ENCODE measurements around the gene TGFA. TPM values are rescaled to one million over a fixed set of nuclear protein-coding genes. Genes with fewer than 3 reads are reported as not detected.
"Not testable (repeated sequence)": the region's sequence is repeated elsewhere in the genome, so short reads cannot be mapped to it uniquely, and the experiment has no call there.

TGFA gene
- total RNA-seq, 1 experiment from 2014 or later, result 7.8 TPM

- peak in 1 of 2 experiments; percentile 8 for DNase-seq
- Histone ChIP-seq H3K4me3 (no peak overlapping the region), H3K27me3 (no peaks in the 10 kb centered on the region), H3K36me3 (no peaks in the 10 kb centered on the region), H3K9me3 (replicated peaks) (no peaks in the 10 kb centered on the region), H3K27ac (no peak overlapping the region), H3K4me1 (no peaks in the 10 kb centered on the region)
Measured at GRCh38 chr2:70477441-70477844, 76.2 kb downstream of the TGFA start.

- Histone ChIP-seq H3K4me3 (no peak overlapping the region), H3K36me3 (no peaks in the 10 kb centered on the region), H3K27ac (no peak overlapping the region), H3K4me1 (no peaks in the 10 kb centered on the region), H3K9me3 (replicated peaks) (no peaks in the 10 kb centered on the region), H3K27me3 (no peaks in the 10 kb centered on the region)
- no peak for DNase-seq
Measured at GRCh38 chr2:70475266-70475665, 78.4 kb downstream of the TGFA start.

- Histone ChIP-seq H3K27ac (no peak overlapping the region), H3K4me3 (no peak overlapping the region), H3K4me1 (no peaks in the 10 kb centered on the region), H3K36me3 (no peaks in the 10 kb centered on the region), H3K27me3 (no peaks in the 10 kb centered on the region), H3K9me3 (replicated peaks) (no peaks in the 10 kb centered on the region)
- no peak for DNase-seq
Measured at GRCh38 chr2:70474256-70474848, 79.3 kb downstream of the TGFA start.

- Histone ChIP-seq H3K36me3 (no peaks in the 10 kb centered on the region), H3K27me3 (no peaks in the 10 kb centered on the region), H3K4me3 (no peak overlapping the region), H3K27ac (no peak overlapping the region), H3K9me3 (replicated peaks) (no peaks in the 10 kb centered on the region), H3K4me1 (no peaks in the 10 kb centered on the region)
- no peak for DNase-seq
Measured at GRCh38 chr2:70473101-70473722, 80.4 kb downstream of the TGFA start.

GRCh38 chr2:70472221-70472890, 81.3 kb downstream of the TGFA start:
- Histone ChIP-seq H3K4me3 (no peak overlapping the region), H3K27ac (no peak overlapping the region), H3K27me3 (no peaks in the 10 kb centered on the region), H3K36me3 (no peaks in the 10 kb centered on the region), H3K9me3 (replicated peaks) (no peaks in the 10 kb centered on the region), H3K4me1 (no peaks in the 10 kb centered on the region)
- DNase-seq, result no peak

- Histone ChIP-seq H3K4me3 (no peak overlapping the region), H3K4me1 (no peaks in the 10 kb centered on the region), H3K27me3 (no peaks in the 10 kb centered on the region), H3K27ac (no peak overlapping the region), H3K9me3 (replicated peaks) (no peaks in the 10 kb centered on the region), H3K36me3 (no peaks in the 10 kb centered on the region)
- DNase-seq, result no peak
Measured at GRCh38 chr2:70471129-70471528, 82.5 kb downstream of the TGFA start.

- Histone ChIP-seq H3K4me3 (no peak overlapping the region), H3K27ac (no peak overlapping the region), H3K9me3 (replicated peaks) (no peaks in the 10 kb centered on the region), H3K36me3 (no peaks in the 10 kb centered on the region), H3K4me1 (no peaks in the 10 kb centered on the region), H3K27me3 (no peaks in the 10 kb centered on the region)
- DNase-seq, result no peak
Measured at GRCh38 chr2:70469961-70470360, 83.7 kb downstream of the TGFA start.

GRCh38 chr2:70469435-70469834, 84.2 kb downstream of the TGFA start:
- no peak overlapping the region for H3K27ac ChIP-seq
- H3K9me3 ChIP-seq (replicated peaks), result no peaks in the 10 kb centered on the region
- H3K27me3 ChIP-seq, result no peaks in the 10 kb centered on the region
- H3K4me1 ChIP-seq, result no peaks in the 10 kb centered on the region
- H3K4me3 ChIP-seq, result no peak overlapping the region
- no peak for DNase-seq
- H3K36me3 ChIP-seq, result no peaks in the 10 kb centered on the region

GRCh38 chr2:70468878-70469277, 84.7 kb downstream of the TGFA start:
- H3K27me3 ChIP-seq, result no peaks in the 10 kb centered on the region
- no peak overlapping the region for H3K4me3 ChIP-seq
- H3K9me3 ChIP-seq (replicated peaks), result no peaks in the 10 kb centered on the region
- no peak for DNase-seq
- H3K36me3 ChIP-seq, result no peaks in the 10 kb centered on the region
- no peaks in the 10 kb centered on the region for H3K4me1 ChIP-seq
- H3K27ac ChIP-seq, result no peak overlapping the region

GRCh38 chr2:70467831-70468779, 85.5 kb downstream of the TGFA start:
- H3K36me3 ChIP-seq, result no peaks in the 10 kb centered on the region
- no peaks in the 10 kb centered on the region for H3K4me1 ChIP-seq
- H3K4me3 ChIP-seq, result no peak overlapping the region
- no peaks in the 10 kb centered on the region for H3K9me3 ChIP-seq (replicated peaks)
- peak; percentile 19 to 34 for DNase-seq
- H3K27ac ChIP-seq, result no peak overlapping the region
- H3K27me3 ChIP-seq, result no peaks in the 10 kb centered on the region

GRCh38 chr2:70467237-70467636, 86.4 kb downstream of the TGFA start:
- no peaks in the 10 kb centered on the region for H3K27me3 ChIP-seq
- no peaks in the 10 kb centered on the region for H3K9me3 ChIP-seq (replicated peaks)
- H3K36me3 ChIP-seq, result no peaks in the 10 kb centered on the region
- no peak overlapping the region for H3K27ac ChIP-seq
- no peak overlapping the region for H3K4me3 ChIP-seq
- DNase-seq, result no peak
- H3K4me1 ChIP-seq, result no peaks in the 10 kb centered on the region

GRCh38 chr2:70466647-70467046, 87.0 kb downstream of the TGFA start:
- not testable (repeated sequence) for H3K27me3 ChIP-seq; H3K27ac ChIP-seq; DNase-seq; H3K4me1 ChIP-seq; H3K9me3 ChIP-seq (replicated peaks); H3K36me3 ChIP-seq; H3K4me3 ChIP-seq

- Histone ChIP-seq H3K4me1 (no peaks in the 10 kb centered on the region), H3K4me3 (no peak overlapping the region), H3K27me3 (no peaks in the 10 kb centered on the region), H3K9me3 (replicated peaks) (no peaks in the 10 kb centered on the region), H3K27ac (no peak overlapping the region), H3K36me3 (no peaks in the 10 kb centered on the region)
- DNase-seq, result no peak
Measured at GRCh38 chr2:70463997-70464396, 89.6 kb downstream of the TGFA start.

- Histone ChIP-seq H3K9me3 (replicated peaks) (no peaks in the 10 kb centered on the region), H3K4me1 (no peaks in the 10 kb centered on the region), H3K27me3 (no peaks in the 10 kb centered on the region), H3K27ac (no peak overlapping the region), H3K4me3 (no peak overlapping the region), H3K36me3 (no peaks in the 10 kb centered on the region)
- DNase-seq, result no peak
Measured at GRCh38 chr2:70463581-70463980, 90.0 kb downstream of the TGFA start.
